NCI-H526 (cell line): ENCODE measurements around the gene METTL25.

ENCODE experiments used
- DNase-seq, 2 experiments: peaks; one replicate each; lab custom pipeline; 2025; lab: John Stamatoyannopoulos, UW

METTL25 gene

GRCh38 chr12:82527165-82527780 is 168.9 kb downstream of the METTL25 start:
- peak; percentile 7 to 74 for DNase-seq
